SK-N-SH (cell line): Measurements from ENCODE around the gene SRSF10.
"Not testable (repeated sequence)": the region's sequence is repeated elsewhere in the genome, so short reads cannot be mapped to it uniquely, and the experiment has no call there.

Experiments used
- EP300 ChIP-seq, 2 experiments: IDR thresholded peaks; 2 replicates each; pipeline versions ENCODE4 v1.4.0 to v1.6.1; 2012; ENCODE audit warnings: borderline replicate concordance in 1 of 2, low read depth in 1 of 2, low read length in 1 of 2
- IRF3 ChIP-seq: fragments of 150-350 bp; IDR thresholded peaks from 2 replicates; pipeline ENCODE4 v1.6.1; 2016; ENCODE audit warnings: mild to moderate bottlenecking, low read depth, low read length
- JUND ChIP-seq: IDR thresholded peaks from 2 replicates; pipeline ENCODE4 v1.4.0; 2012
- NFIC ChIP-seq: IDR thresholded peaks from 2 replicates; pipeline ENCODE4 v1.4.0; 2012; ENCODE audit warnings: borderline replicate concordance
- POLR2AphosphoS5 ChIP-seq: IDR thresholded peaks from 2 replicates; pipeline ENCODE4 v1.6.1; 2012; ENCODE audit warnings: low read depth, low read length
- RFX5 ChIP-seq: IDR thresholded peaks from 2 replicates; pipeline ENCODE4 v1.6.1; 2012; ENCODE audit warnings: mild to moderate bottlenecking, improper control_type of control experiment, low read length
- SIN3A ChIP-seq: IDR thresholded peaks from 2 replicates; pipeline ENCODE4 v1.6.1; 2012; ENCODE audit warnings: low read depth, mild to moderate bottlenecking, low read length, moderate library complexity, borderline replicate concordance
- SMC3 ChIP-seq: IDR thresholded peaks from 2 replicates; pipeline ENCODE4 v1.6.1; 2012; ENCODE audit warnings: low read depth, low read length, improper control_type of control experiment
- TAF1 ChIP-seq: IDR thresholded peaks from 2 replicates; pipeline ENCODE4 v1.6.1; 2012; ENCODE audit warnings: low read depth, mild to moderate bottlenecking, low read length, moderate library complexity, borderline replicate concordance
- TF ChIP-seq, protein P1 (sequence below): fragments of 200-600 bp; sonication (generic); IDR thresholded peaks from 2 replicates; pipeline ENCODE4 v1.6.1; 2017; ENCODE audit warnings: antibody characterized with exemption, mild to moderate bottlenecking, moderate library complexity
- TF ChIP-seq, protein P2 (sequence below): IDR thresholded peaks from 2 replicates; pipeline ENCODE4 v1.6.1; 2012; ENCODE audit warnings: mild to moderate bottlenecking, low read depth, low read length, moderate library complexity
- TF ChIP-seq, protein P3 (sequence below): IDR thresholded peaks from 2 replicates; pipeline ENCODE4 v1.4.0; 2012; ENCODE audit warnings: low read depth

DNA sequence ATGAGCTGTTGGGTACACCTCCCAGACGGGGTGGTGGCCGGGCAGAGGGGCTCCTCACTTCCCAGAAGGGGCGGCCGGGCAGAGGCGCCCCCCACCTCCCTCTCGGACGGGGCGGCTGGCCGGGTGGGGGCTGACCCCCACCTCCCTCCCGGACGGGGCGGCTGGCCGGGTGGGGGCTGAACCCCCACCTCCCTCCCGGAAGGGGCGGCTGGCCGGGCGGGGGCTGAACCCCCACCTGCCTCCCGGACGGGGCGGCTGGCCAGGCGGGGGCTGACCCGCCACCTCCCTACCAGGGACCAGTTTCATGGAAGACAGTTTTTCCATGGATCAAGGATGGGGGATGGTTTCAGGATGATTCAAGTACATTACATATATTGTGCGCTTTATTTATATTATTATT lies 6.9 kb upstream of the SRSF10 start:
- TF ChIP-seq, protein P1, sequence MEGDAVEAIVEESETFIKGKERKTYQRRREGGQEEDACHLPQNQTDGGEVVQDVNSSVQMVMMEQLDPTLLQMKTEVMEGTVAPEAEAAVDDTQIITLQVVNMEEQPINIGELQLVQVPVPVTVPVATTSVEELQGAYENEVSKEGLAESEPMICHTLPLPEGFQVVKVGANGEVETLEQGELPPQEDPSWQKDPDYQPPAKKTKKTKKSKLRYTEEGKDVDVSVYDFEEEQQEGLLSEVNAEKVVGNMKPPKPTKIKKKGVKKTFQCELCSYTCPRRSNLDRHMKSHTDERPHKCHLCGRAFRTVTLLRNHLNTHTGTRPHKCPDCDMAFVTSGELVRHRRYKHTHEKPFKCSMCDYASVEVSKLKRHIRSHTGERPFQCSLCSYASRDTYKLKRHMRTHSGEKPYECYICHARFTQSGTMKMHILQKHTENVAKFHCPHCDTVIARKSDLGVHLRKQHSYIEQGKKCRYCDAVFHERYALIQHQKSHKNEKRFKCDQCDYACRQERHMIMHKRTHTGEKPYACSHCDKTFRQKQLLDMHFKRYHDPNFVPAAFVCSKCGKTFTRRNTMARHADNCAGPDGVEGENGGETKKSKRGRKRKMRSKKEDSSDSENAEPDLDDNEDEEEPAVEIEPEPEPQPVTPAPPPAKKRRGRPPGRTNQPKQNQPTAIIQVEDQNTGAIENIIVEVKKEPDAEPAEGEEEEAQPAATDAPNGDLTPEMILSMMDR, result not testable (repeated sequence)
- TF ChIP-seq NFIC; SIN3A; POLR2AphosphoS5; RFX5; TAF1; IRF3; EP300 (IDR thresholded peaks at IDR 0.05; ENCODE audit: borderline replicate concordance in 1 of 2, low read depth in 1 of 2, low read length in 1 of 2); SMC3; JUND: not testable (repeated sequence)
- TF ChIP-seq, protein P2, sequence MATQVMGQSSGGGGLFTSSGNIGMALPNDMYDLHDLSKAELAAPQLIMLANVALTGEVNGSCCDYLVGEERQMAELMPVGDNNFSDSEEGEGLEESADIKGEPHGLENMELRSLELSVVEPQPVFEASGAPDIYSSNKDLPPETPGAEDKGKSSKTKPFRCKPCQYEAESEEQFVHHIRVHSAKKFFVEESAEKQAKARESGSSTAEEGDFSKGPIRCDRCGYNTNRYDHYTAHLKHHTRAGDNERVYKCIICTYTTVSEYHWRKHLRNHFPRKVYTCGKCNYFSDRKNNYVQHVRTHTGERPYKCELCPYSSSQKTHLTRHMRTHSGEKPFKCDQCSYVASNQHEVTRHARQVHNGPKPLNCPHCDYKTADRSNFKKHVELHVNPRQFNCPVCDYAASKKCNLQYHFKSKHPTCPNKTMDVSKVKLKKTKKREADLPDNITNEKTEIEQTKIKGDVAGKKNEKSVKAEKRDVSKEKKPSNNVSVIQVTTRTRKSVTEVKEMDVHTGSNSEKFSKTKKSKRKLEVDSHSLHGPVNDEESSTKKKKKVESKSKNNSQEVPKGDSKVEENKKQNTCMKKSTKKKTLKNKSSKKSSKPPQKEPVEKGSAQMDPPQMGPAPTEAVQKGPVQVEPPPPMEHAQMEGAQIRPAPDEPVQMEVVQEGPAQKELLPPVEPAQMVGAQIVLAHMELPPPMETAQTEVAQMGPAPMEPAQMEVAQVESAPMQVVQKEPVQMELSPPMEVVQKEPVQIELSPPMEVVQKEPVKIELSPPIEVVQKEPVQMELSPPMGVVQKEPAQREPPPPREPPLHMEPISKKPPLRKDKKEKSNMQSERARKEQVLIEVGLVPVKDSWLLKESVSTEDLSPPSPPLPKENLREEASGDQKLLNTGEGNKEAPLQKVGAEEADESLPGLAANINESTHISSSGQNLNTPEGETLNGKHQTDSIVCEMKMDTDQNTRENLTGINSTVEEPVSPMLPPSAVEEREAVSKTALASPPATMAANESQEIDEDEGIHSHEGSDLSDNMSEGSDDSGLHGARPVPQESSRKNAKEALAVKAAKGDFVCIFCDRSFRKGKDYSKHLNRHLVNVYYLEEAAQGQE, result not testable (repeated sequence)
- TF ChIP-seq, protein P3, sequence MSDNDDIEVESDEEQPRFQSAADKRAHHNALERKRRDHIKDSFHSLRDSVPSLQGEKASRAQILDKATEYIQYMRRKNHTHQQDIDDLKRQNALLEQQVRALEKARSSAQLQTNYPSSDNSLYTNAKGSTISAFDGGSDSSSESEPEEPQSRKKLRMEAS, result not testable (repeated sequence)
